Body of pancreas (tissue), 4 donors: Measurements from ENCODE around the gene RPL10A.

Experiments used
- CTCF ChIP-seq, 7 experiments: fragments of 450-650 bp in 4 of 7; fragments of 200-600 bp in 3 of 7; sonication (generic) in 3 of 7; IDR thresholded peaks; one replicate each; pipeline ENCODE4 v1.5.1; 2016 to 2019; ENCODE audit warnings: antibody characterized with exemption in 7 of 7
- POLR2A ChIP-seq, 3 donors: fragments of 450-650 bp; IDR thresholded peaks; one replicate each; pipeline ENCODE4 v1.6.1; 2016; ENCODE audit warnings: antibody characterized with exemption in 3 of 3, mild to moderate bottlenecking in 2 of 3

- TF ChIP-seq CTCF (IDR thresholded peaks at IDR 0.05) (no peak), POLR2A (IDR thresholded peaks at IDR 0.05) (no peak)
Observed at GRCh38 chr6:35478259-35478658, 10.1 kb downstream of the RPL10A start.
